HCEC 1CT (cell line): Measurements from ENCODE around the gene ZNF304.
"Not testable (repeated sequence)": the region's sequence is repeated elsewhere in the genome, so short reads cannot be mapped to it uniquely, and the experiment has no call there.

Source experiments
- DNase-seq: peaks from one replicate; pipeline ENCODE4 v3.0.0-alpha.2; 2017

Gene ZNF304

DNA sequence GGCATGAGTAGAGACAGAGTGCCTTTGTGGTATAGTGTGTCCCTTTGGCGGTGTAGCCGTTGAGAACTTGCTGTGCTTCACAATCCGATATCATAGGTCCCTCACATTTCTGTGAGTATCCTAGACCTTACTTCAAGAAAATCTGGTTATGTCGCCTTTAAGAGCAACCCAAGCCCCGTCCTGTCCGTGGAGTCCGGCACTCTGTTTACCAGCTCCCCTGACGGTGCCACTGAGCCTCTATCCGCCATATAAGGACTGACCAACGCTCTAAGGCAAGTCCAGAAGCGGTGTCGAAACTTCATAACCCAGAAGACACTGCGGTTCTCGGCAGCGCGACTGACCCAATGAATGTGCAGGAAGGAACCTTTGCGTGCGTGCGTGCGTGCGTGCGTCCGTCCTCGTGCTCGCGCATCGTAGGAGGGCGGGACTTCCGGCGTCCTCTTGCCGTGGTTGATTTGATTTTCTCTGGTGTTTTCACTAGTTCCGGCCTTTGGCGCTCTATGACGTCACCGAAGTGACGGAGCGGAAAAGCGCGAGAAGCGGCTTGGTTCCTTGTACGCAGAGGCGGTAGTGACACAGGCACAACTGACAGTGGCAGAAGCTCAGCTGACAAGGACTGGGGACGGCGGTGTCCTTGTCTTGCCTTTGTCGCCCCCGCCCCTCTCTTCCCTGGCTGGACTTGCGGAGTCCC is 12.1 kb downstream of the ZNF304 start, which contains the start of the genes TRAPPC2B and ZNF547:
TRAPPC2B (plus strand) TSS at position 555 of the 691 bp plus-strand sequence. CDS start 1,283 bp downstream, outside the sequence.
ZNF547 (plus strand) TSS at position 555 of the 691 bp plus-strand sequence. CDS start 5,005 bp downstream, outside the sequence.
- peak; percentile 99 for DNase-seq

DNA sequence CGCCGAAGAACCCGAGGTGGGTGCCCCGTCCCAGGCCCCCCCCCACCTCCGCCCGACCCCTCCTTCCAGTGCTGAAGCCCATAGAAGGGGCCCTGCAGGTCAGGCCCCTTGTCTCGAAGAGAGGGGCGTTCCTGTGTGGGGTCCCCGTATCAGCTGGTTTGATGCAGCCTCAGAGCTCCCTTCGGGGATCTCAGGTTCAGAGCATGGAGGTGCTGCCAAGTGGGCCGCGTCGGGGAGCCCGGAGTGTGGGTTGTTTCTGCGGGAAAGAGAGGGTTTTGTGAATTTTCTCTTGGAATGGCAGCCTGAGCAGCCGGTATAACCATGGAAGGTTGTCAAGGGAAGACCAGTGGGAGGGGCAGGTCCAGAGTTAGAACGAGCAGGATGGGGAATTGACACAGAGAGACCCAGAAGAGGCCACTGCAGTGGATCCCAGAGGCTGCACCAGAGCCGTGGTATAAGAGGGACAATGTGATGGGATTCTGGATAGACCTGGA is 12.7 kb downstream of the ZNF304 start:
- DNase-seq = no peak

DNA sequence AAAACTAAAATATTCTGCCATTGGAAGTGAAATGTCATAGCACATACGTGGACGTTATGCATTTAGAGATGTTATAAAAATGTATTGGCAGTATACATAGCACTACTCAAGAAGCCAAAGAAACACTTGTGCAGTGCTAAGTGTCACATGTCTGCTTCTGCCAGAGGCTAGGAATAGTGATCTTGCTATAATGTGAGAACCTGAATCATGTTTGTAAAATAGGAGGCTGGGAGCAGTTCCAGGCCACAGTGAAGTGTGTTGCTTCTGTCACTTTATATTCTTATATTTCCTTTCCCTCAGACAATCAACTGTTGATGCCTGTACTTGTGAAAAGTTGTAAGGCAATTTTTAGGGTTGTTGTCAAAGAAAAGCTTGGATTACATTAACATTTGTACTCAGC is 15.7 kb downstream of the ZNF304 start:
- no peak for DNase-seq

DNA sequence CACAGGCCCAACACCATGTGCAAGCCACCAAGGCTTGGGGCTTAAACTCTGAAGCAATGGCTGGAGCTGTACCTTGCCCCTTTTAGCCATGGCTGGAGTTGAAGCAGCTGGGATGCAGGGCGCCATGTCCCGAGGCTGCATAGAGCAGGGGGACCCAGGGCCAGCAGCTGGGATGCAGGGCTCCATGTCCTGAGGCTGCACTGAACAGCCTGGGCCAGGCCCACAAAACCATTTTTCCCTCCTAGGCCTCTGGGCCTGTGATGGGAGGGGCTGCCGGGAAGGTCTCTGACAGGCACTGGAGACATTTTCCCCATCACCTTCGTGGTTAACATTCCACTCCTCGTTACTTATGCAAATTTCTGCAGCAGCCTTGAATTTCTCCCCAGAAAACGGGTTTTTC is 23.1 kb downstream of the ZNF304 start:
- no peak for DNase-seq

DNA sequence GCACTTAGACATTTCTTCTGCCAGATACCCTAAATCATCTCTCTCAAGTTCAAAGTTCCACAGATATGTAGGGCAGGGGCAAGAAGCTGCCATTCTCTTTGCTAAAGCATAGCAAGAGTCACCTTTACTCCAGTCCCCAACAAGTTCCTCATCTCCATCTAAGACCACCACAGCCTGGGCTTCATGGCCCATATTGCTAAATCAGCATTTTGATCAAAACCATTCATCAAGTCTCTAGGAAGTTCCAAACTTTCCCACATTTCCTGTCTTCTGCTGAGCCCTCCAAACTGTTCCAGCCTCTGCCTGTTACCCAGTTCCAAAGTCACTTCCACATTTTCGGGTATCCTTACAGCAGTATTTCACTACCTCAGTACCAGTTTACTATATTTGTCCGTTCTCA is 23.6 kb downstream of the ZNF304 start:
- DNase-seq = not testable (repeated sequence)

DNA sequence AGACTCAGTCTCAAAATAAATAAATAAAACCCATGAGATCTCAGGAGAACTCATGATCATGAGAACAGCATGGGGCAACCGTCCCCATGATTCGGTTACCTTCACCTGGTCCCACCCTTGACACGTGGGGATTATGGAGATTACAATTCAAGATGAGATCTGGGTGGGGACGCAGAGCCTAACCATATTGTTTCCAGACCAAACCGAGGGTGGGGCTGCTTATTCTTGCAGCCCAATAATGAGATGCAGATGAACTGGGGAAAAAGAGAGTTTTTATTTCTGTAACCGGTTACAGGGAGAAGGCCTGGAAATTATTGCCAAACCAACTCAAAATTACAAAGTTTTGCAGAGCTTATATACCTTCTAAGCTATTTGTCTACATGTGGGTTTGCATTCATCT is 25.1 kb downstream of the ZNF304 start:
- no peak for DNase-seq

DNA sequence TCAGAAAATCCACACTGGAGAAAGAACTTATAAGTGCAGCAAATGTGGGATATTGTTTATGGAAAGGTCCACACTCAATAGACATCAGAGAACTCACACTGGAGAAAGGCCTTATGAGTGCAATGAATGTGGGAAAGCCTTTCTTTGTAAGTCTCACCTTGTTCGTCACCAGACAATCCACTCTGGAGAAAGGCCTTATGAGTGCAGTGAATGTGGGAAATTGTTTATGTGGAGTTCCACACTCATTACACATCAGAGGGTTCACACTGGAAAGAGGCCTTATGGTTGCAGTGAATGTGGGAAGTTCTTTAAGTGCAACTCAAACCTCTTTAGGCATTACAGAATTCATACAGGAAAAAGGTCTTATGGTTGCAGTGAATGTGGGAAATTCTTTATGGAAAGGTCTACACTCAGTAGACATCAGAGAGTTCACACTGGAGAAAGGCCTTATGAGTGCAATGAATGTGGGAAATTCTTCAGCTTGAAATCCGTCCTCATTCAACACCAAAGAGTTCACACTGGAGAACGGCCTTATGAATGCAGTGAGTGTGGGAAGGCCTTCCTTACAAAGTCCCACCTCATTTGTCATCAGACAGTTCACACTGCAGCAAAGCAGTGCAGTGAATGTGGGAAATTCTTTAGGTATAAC is 26.6 kb downstream of the ZNF304 start:
- no peak for DNase-seq

DNA sequence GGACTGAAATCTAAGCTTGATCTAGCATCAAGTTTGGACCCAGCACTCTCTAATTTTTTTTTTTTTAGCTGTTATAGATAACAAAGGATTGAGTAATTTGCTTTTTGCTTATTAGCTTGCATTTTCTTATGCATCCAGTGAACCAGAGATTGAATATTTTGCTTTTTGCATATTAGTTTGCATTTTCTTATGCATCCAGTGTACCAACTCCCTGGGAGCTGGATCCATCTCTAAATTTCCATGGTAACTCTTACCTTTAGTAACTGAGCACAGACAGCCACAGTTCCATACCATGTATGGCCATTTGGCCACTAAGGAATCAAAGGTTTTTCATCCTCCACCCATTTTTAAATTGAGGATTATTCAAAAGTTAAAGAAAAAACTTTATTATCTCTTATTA is 29.9 kb downstream of the ZNF304 start:
- DNase-seq = no peak

DNA sequence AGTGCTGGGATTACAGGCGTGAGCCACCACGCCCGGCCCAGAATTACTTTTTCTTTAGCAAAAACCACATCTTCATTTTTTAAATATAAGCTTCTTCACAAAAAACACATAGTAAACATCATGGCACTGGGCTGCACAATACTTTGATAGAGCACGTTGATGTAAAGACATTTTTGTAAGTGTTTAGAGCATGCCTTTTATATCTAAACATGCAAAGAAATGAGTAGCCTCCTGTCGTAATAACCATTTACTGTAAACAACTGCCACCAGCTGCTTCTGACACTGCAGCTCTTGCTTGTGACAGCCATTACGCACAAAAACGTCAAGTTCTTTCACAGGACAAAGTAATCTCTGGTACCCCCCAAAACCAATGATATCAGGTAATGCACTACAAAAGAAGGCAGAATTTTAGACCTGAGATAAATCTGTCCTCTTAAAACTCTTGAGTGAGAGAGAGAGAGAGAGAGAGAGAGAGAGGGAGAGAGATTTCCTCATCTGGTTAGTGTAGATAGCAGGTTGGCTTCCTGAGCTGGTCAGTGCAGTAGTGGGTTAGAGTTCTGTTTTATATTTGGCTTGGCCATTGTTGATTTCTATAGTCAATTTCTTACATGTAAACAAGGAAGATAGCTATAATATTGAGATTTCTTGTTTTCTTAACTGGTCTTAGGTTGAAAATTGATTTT is 31.9 kb downstream of the ZNF304 start:
- no peak for DNase-seq

DNA sequence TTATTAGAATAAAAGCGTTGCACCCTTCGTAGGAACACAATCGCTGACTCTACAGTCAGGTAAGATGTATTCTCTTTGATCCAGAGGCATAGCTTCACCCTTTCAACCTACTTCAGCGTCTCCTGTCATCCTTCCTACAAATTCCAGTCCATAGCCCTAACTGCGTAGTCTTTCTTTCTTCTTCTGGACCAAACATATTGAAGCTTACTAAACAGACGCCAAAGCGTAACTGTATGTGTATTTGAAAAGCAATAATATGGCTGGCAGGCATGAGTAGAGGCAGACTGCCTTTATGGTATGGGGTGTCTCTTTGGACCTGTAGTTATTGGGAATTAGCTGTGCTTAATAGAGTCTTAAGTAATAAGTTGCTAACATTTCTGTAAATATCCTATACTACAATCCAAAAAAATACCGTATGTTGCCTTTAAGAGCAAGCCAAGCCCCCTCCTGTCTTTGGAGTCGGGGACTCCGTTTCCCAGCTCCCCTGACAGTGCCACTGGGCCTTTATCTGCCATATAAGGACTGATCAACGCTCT is 38.2 kb downstream of the ZNF304 start:
- no peak for DNase-seq

DNA sequence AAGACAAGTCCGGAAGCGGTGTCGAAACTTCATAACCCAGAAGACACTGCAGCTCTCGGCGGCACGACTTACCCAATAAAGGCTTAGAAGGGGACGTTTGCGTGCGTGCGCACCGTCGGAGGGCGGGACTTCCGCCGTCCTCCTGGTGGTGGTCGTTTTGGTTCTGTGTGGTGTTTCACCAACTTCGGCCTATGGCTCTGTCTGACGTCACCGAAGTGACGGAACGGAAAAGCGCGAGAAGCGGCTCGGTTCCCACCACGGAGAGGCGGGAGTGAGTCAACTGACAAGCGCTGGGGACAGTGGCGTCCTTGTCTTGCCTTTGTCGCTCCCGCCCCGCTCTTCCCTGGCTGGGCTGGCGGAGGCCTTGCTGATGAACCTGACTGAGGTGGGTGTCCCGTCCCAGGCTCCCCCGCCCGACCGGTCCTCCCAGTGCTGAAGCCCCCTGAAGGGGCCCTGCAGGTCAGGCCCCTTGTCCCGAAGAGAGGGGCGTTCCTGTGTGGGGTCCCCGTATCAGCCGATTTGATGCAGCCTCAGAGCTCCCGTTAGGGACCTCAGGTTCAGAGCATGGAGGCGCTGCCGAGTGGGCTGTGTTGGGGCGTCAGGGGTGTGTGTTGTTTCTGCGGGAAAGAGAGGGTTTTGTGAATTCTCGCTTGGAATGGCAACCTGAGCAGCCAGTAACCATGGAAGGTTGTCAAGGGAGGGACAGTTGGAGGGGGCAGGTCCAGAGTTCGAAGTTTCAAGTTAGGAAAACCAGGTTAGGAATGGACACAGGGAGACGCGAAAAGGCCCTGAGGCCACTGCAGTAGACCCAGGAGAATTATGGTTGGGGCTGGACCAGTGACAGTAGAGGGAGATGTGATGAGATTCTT is 38.9 kb downstream of the ZNF304 start, which contains the start of gene ZNF548:
ZNF548 (plus strand) TSS at position 125 of the 869 bp plus-strand sequence; CDS start at position 371, 246 bp downstream.
- DNase-seq = peak; percentile 99

DNA sequence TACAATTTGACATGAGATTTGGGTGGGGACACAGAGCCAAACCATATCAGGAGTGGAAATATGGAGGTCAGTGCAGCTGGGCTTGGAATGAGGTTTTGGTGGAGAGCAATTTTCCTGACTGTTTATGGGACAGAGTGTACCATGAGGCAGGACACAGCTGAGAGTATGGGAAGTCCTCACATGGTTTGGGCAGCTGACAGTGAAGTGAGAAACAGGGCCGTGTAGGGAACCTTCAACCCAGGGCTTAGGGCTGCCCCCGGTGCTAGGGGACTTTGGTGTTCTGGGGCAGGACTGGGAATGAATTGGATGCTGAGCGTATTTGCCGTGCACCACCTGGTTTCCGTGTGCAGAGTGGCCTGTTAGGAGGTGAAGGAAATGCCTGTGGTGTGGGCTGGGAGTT is 44.6 kb downstream of the ZNF304 start:
- DNase-seq = no peak

DNA sequence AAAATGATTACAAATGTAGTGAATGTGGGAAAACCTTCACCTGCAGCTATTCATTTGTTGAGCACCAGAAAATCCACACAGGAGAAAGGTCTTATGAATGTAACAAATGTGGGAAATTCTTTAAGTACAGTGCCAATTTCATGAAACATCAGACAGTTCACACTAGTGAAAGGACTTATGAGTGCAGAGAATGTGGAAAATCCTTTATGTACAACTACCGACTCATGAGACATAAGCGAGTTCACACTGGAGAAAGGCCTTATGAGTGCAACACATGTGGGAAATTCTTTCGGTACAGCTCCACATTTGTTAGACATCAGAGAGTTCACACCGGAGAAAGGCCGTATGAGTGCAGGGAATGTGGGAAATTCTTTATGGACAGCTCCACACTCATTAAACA is 47.8 kb downstream of the ZNF304 start:
- no peak for DNase-seq

DNA sequence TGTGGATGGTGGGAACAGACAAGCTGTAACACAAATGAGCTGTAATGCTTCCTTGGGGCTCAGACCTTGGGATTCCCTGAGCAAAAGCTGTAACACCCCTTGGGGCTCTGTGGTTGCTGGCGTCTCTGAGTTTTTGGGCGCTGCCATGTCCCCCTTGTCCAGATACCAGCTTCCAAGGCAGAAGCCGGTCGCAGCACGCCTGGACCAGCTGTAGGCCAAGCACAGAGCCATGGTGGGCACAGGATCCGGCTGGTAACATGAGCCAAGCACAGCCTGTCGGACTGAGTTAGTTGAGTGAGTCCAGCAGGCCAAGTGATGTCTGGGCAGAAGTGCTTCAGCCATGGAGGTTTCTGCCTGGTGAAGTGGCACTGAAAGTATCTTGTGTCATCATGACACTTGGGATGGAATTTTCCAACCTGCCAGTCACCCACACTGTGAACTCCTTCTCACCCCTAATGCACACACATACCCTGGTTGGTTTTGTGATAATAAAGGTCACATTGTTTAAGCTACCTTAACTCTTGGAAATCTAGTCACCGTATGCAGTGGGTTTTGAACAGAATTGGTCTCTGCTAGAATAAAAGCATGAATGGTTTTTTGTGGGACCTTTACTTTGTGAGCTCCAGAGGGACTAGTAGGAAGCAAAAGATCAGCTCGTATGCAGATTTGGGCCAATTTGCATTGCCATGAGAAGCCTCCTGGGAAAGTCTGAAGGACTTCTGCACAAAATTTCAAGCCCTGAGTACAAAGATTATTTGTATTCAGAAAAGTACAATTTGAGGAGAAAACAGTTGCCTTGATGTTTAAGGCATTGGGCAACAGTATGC is 52.9 kb downstream of the ZNF304 start:
- DNase-seq = no peak

DNA sequence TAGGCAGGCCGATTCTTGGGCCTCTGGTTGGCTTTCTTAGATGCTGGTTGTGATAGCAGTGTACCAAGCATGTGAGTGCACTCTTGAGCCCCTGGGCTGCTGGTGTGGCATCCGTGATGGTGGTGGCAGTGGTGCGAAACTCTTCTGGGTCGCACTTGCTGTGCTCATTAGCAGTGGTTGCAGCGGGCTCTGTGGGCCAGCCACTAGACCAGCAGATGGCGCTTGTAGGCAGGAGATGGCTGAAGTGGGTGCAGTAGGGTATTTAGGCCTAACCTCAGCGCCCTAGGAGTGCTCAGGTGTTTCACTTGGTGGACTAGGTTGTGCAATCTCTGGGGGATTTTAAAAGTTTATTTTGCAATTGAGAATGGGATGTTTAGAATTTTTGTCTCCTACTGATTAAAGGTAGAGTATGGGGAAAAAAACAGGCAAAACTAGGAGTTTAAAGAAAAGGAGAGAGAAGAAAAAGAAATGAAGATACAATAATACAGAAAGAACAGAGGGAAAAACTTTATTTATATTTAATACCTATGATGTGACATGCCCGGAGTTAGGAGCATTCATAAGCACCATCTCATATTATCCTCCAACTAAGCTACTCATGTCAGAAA is 55.5 kb downstream of the ZNF304 start:
- peak; percentile 32 for DNase-seq
